ENCODE results near the gene OR2AJ1. TPM values are rescaled to one million over a fixed set of nuclear protein-coding genes. Genes with fewer than 3 reads are reported as not detected.

The OR2AJ1 gene
- total and polyA plus RNA-seq, 2 donors (not counting 1 experiment from before 2014, with no cell fraction given), result not detected

DNA sequence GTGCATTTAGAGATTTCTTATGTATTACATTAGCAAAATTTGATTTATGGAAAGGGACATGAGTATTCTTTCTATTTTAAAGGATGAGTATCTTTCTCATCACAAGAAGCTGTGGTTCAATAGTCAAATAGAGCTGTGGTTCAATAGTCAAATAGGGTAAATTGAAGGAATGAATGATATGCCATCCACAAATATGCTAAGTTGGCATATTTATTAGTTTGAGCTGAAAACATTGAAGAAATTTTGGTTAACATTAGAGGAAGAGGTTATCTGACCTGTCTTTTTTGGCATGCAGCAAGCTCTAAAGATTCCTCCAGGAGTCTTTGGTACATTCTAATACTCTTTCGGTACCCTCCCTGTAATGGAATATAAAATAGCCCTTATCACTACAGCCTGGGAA, 28.7 kb downstream of the OR2AJ1 start:
- H3K4me2 ChIP-seq (replicated peaks; ENCODE audit: low read depth, low read length, poor library complexity, severe bottlenecking), result no peak overlapping the region
- Mint-ChIP-seq H3K27ac (no peak overlapping the region), H3K4me3 (no peak overlapping the region), H3K27me3 (no peaks in the 10 kb centered on the region), H3K9me3 (ENCODE audit: insufficient read depth) (no peaks in the 10 kb centered on the region), H3K4me1 (no peaks in the 10 kb centered on the region)
- intact Hi-C loops (cut with micrococcal nuclease), result no loop called here
- H4K20me1 ChIP-seq (ENCODE audit: control insufficient read depth, insufficient read depth, low read length, poor library complexity, severe bottlenecking), result no peaks in the 10 kb centered on the region
- peaks cover 0 to 2% (median 0%) of the 10 kb centered on the region in 3 donors for H3K9me3 ChIP-seq (ENCODE audit: control extremely low read depth in 1 of 3, control insufficient read depth in 2 of 3, insufficient read depth in 1 of 3, low read length in 2 of 3)
- no peaks in the 10 kb centered on the region for H3K27me3 ChIP-seq (replicated peaks in 1 of 4; ENCODE audit: control extremely low read depth in 1 of 4, control insufficient read depth in 3 of 4, insufficient read depth in 4 of 4, low read length in 3 of 4)
- H3K36me3 ChIP-seq (replicated peaks in 1 of 2; ENCODE audit: control extremely low read depth in 1 of 2, control insufficient read depth in 1 of 2, extremely low read depth in 1 of 2, insufficient read depth in 2 of 2, low read length in 1 of 2), result no peaks in the 10 kb centered on the region
- TF ChIP-seq CTCF (IDR thresholded peaks at IDR 0.05) (no peak), EZH2 (IDR thresholded peaks at IDR 0.05; ENCODE audit: borderline replicate concordance, insufficient read depth, low read depth, low read length, poor library complexity, severe bottlenecking) (no peak)
- no peaks in the 10 kb centered on the region for H3K4me1 ChIP-seq (ENCODE audit: control insufficient read depth in 2 of 2, insufficient read depth in 2 of 2, low read length in 2 of 2)
- POLR2A ChIA-PET, result no interaction called here
- CTCF ChIA-PET, result no interaction called here
- H3K79me2 ChIP-seq (ENCODE audit: control insufficient read depth, insufficient read depth, low read length), result no peaks in the 10 kb centered on the region
- H3K27ac ChIP-seq (ENCODE audit: low read length in 2 of 2), result no peak overlapping the region
- H3K4me3 ChIP-seq (ENCODE audit: control extremely low read depth in 1 of 5, extremely low read depth in 1 of 5, insufficient read depth in 1 of 5, low read depth in 2 of 5, low read length in 4 of 5), result no peak overlapping the region
- H2AFZ ChIP-seq (ENCODE audit: insufficient read depth, low read depth, low read length, poor library complexity, severe bottlenecking), result no peak overlapping the region
- no CpG with 5 or more reads among the region's 1 CpG for WGBS (ENCODE audit: insufficient coverage)
- ATAC-seq (ENCODE audit: low read depth), result no peak
- DNase-seq, result no peak
- H3K9ac ChIP-seq (ENCODE audit: low read length), result no peak overlapping the region

GRCh38 chr1:247961791-247962190, 37.1 kb downstream of the OR2AJ1 start:
- Mint-ChIP-seq H3K4me3 (no peak overlapping the region), H3K4me1 (peaks cover 15% of the 10 kb centered on the region), H3K27ac (no peak overlapping the region), H3K9me3 (ENCODE audit: insufficient read depth) (peaks cover 4% of the 10 kb centered on the region), H3K27me3 (peaks cover 4% of the 10 kb centered on the region)
- H2AFZ ChIP-seq (ENCODE audit: insufficient read depth, low read depth, low read length, poor library complexity, severe bottlenecking), result no peak overlapping the region
- POLR2A ChIA-PET, result no interaction called here
- H3K4me1 ChIP-seq (ENCODE audit: control insufficient read depth in 2 of 2, insufficient read depth in 2 of 2, low read length in 2 of 2), result peaks cover 9 to 11% of the 10 kb centered on the region in 2 donors
- TF ChIP-seq CTCF (IDR thresholded peaks at IDR 0.05) (no peak), EZH2 (IDR thresholded peaks at IDR 0.05; ENCODE audit: borderline replicate concordance, insufficient read depth, low read depth, low read length, poor library complexity, severe bottlenecking) (no peak)
- CTCF ChIA-PET, result no interaction called here
- H3K4me3 ChIP-seq (ENCODE audit: control extremely low read depth in 1 of 5, extremely low read depth in 1 of 5, insufficient read depth in 1 of 5, low read depth in 2 of 5, low read length in 4 of 5), result no peak overlapping the region
- no peaks in the 10 kb centered on the region for H3K9me3 ChIP-seq (ENCODE audit: control extremely low read depth in 1 of 3, control insufficient read depth in 2 of 3, insufficient read depth in 1 of 3, low read length in 2 of 3)
- ATAC-seq (ENCODE audit: low read depth) (no peak), DNase-seq (no peak)
- H3K27me3 ChIP-seq (replicated peaks in 1 of 4; ENCODE audit: control extremely low read depth in 1 of 4, control insufficient read depth in 3 of 4, insufficient read depth in 4 of 4, low read length in 3 of 4), result no peaks in the 10 kb centered on the region
- no peaks in the 10 kb centered on the region for H3K79me2 ChIP-seq (ENCODE audit: control insufficient read depth, insufficient read depth, low read length)
- H3K9ac ChIP-seq (ENCODE audit: low read length), result no peak overlapping the region
- no peaks in the 10 kb centered on the region for H3K36me3 ChIP-seq (replicated peaks in 1 of 2; ENCODE audit: control extremely low read depth in 1 of 2, control insufficient read depth in 1 of 2, extremely low read depth in 1 of 2, insufficient read depth in 2 of 2, low read length in 1 of 2)
- H3K27ac ChIP-seq (ENCODE audit: low read length in 2 of 2), result no peak overlapping the region
- H4K20me1 ChIP-seq (ENCODE audit: control insufficient read depth, insufficient read depth, low read length, poor library complexity, severe bottlenecking), result no peaks in the 10 kb centered on the region
- H3K4me2 ChIP-seq (replicated peaks; ENCODE audit: low read depth, low read length, poor library complexity, severe bottlenecking), result no peak overlapping the region
- WGBS (ENCODE audit: insufficient coverage), result no CpG with 5 or more reads among the region's 3 CpGs
- intact Hi-C loops (cut with micrococcal nuclease), result no loop called here
